WI38 (cell line): Measurements from ENCODE around the gene MOCOS.
A peak's percentile ranks its signal among the peaks of the same experiment; 100 is the strongest.

Experiments used
- H3K4me3 ChIP-seq: 2 replicates; pipeline ENCODE4 v1.5.1; 2011; ENCODE audit warnings: low read depth, mild to moderate bottlenecking, control low read depth, low read length
- CTCF ChIP-seq: IDR thresholded peaks from 2 replicates; pipeline ENCODE4 v1.5.1; 2012; ENCODE audit warnings: low read depth, mild to moderate bottlenecking, control low read depth, low read length

MOCOS gene

GRCh38 chr18:36284671-36285295 lies 97.5 kb downstream of the MOCOS start:
- peak; percentile 62 for TF ChIP-seq CTCF
- no peak overlapping the region for H3K4me3 ChIP-seq

GRCh38 chr18:36287653-36288052 lies 100.4 kb downstream of the MOCOS start:
- H3K4me3 ChIP-seq = no peak overlapping the region
- TF ChIP-seq CTCF = no peak

- H3K4me3 ChIP-seq = no peak overlapping the region
- no peak for TF ChIP-seq CTCF
Observed at GRCh38 chr18:36288689-36289088, 101.4 kb downstream of the MOCOS start.

- no peak for TF ChIP-seq CTCF
- H3K4me3 ChIP-seq = no peak overlapping the region
Observed at GRCh38 chr18:36294031-36294430, 106.7 kb downstream of the MOCOS start.

GRCh38 chr18:36295214-36295613 lies 107.9 kb downstream of the MOCOS start:
- no peak overlapping the region for H3K4me3 ChIP-seq
- no peak for TF ChIP-seq CTCF

- no peak overlapping the region for H3K4me3 ChIP-seq
- TF ChIP-seq CTCF = no peak
Observed at GRCh38 chr18:36295880-36296301, 108.6 kb downstream of the MOCOS start.

GRCh38 chr18:36296650-36297416 lies 109.5 kb downstream of the MOCOS start:
- peak overlapping the region; percentile 75 for H3K4me3 ChIP-seq

More at GRCh38 chr18:36296650-36297416, 109.5 kb downstream of the MOCOS start:
- 0 out of 2 replicates have a peak, but pooled peaks have one; percentile 19 for TF ChIP-seq CTCF
